Measurements from ENCODE around the gene CTIF.
"Not testable (repeated sequence)": the region's sequence is repeated elsewhere in the genome, so short reads cannot be mapped to it uniquely, and the experiment has no call there.

The CTIF gene

GRCh38 chr18:48715711-48716361 lies 177.0 kb downstream of the CTIF start:
- no peak for DNase-seq

GRCh38 chr18:48717227-48717626 lies 178.4 kb downstream of the CTIF start:
- not testable (repeated sequence) for DNase-seq

GRCh38 chr18:48718251-48718959 lies 179.6 kb downstream of the CTIF start:
- DNase-seq: no peak

GRCh38 chr18:48719388-48719787 lies 180.6 kb downstream of the CTIF start:
- DNase-seq: no peak

- DNase-seq: no peak
Measured at GRCh38 chr18:48719974-48720654, 181.3 kb downstream of the CTIF start.

- DNase-seq: no peak
Measured at GRCh38 chr18:48720655-48721025, 181.8 kb downstream of the CTIF start.

- no peak for DNase-seq
Measured at GRCh38 chr18:48721312-48721711, 182.5 kb downstream of the CTIF start.

- DNase-seq: no peak
Measured at GRCh38 chr18:48723016-48723415, 184.2 kb downstream of the CTIF start.

- DNase-seq: no peak
Measured at GRCh38 chr18:48723837-48724236, 185.0 kb downstream of the CTIF start.

- DNase-seq: no peak
Measured at GRCh38 chr18:48724442-48724841, 185.6 kb downstream of the CTIF start.

GRCh38 chr18:48724939-48725338 lies 186.1 kb downstream of the CTIF start:
- DNase-seq: no peak

GRCh38 chr18:48725562-48725961 lies 186.7 kb downstream of the CTIF start:
- no peak for DNase-seq

- no peak for DNase-seq
Measured at GRCh38 chr18:48727681-48728080, 188.8 kb downstream of the CTIF start.

GRCh38 chr18:48728204-48728833 lies 189.5 kb downstream of the CTIF start:
- peak in 1 of 5 experiments; percentile 16 for DNase-seq

- no peak for DNase-seq
Measured at GRCh38 chr18:48729404-48729803, 190.6 kb downstream of the CTIF start.

GRCh38 chr18:48730010-48730409 lies 191.2 kb downstream of the CTIF start:
- no peak for DNase-seq

GRCh38 chr18:48732767-48733424 lies 194.1 kb downstream of the CTIF start:
- DNase-seq: no peak

GRCh38 chr18:48733643-48734253 lies 194.9 kb downstream of the CTIF start:
- DNase-seq: no peak

GRCh38 chr18:48734460-48734859 lies 195.6 kb downstream of the CTIF start:
- no peak for DNase-seq

GRCh38 chr18:48735080-48735676 lies 196.3 kb downstream of the CTIF start:
- DNase-seq: peak in 1 of 5 experiments; percentile 6

- no peak for DNase-seq
Measured at GRCh38 chr18:48735681-48736255, 196.9 kb downstream of the CTIF start.
